Skin of body (tissue), 2 donors: Measurements from ENCODE around the gene ABCF2. TPM values are rescaled to one million over a fixed set of nuclear protein-coding genes. Genes with fewer than 3 reads are reported as not detected.

Experiments
- DNase-seq: peaks from one replicate; lab custom pipeline; 2025; lab: John Stamatoyannopoulos, UW
- total RNA-seq: library from RNA; depleted of rRNA; stranded (reverse); fragments of >200 nt; gene quantifications from one replicate; pipeline ENCODE4 v1.2.3, GENCODE V29; 2014

The ABCF2 gene
- total RNA-seq, 1 donor from 2014 or later, result 16.7 TPM

- no peak for DNase-seq
These were observed 31.2 kb downstream of the ABCF2 start for GRCh38 chr7:151195616-151196450.

DNA sequence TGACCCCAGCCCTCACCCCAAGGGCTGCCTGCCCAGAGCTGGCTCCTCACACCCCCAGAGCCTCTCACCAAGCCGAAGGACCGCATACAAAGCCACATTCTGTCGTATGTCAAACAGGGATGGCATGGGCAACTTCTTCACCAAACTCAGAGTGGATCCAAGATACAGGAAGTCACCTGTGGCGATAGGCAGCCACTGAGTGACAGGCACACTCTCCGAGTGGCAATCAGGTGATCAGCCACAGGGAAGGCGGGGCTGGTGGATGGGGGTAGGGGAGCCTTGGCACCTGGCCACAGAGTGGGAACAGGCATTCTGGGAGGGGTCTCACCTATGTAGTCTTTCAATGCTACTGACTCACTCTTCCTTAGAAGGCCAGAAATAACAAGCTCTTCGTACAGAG, 32.8 kb downstream of the ABCF2 start:
- no peak for DNase-seq

- DNase-seq, result no peak
These were observed 33.6 kb downstream of the ABCF2 start for GRCh38 chr7:151193203-151193978.

GRCh38 chr7:151192002-151192539, 34.9 kb downstream of the ABCF2 start:
- no peak for DNase-seq

GRCh38 chr7:151191544-151191943, 35.5 kb downstream of the ABCF2 start:
- DNase-seq, result no peak

- DNase-seq, result no peak
These were observed 38.0 kb downstream of the ABCF2 start for GRCh38 chr7:151189038-151189437.

DNA sequence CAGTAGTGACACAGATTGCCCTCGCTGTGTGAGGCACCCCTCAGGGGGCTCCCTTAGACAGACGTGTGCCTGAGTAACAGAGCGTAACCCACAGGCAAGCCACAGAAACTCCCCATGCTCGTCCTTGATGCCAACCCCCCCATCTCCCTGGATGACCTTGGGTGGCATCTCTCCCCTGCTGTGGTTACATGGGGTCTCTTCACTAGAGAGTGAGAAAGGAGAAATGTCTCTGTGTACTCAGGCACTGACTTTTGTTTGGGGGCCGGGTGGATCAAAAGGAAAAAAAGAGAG, 38.8 kb downstream of the ABCF2 start:
- no peak for DNase-seq

GRCh38 chr7:151187409-151188251, 39.4 kb downstream of the ABCF2 start:
- DNase-seq, result no peak

- no peak for DNase-seq
These were observed 40.2 kb downstream of the ABCF2 start, which contains the start of gene ASB10 for GRCh38 chr7:151186640-151187408. ASB10 (minus strand) TSS chr7:151187250; CDS start chr7:151187130, 120 bp downstream.

- no peak for DNase-seq
These were observed 41.0 kb downstream of the ABCF2 start for GRCh38 chr7:151185762-151186639.

GRCh38 chr7:151181011-151181431, 46.0 kb downstream of the ABCF2 start:
- DNase-seq, result no peak

DNA sequence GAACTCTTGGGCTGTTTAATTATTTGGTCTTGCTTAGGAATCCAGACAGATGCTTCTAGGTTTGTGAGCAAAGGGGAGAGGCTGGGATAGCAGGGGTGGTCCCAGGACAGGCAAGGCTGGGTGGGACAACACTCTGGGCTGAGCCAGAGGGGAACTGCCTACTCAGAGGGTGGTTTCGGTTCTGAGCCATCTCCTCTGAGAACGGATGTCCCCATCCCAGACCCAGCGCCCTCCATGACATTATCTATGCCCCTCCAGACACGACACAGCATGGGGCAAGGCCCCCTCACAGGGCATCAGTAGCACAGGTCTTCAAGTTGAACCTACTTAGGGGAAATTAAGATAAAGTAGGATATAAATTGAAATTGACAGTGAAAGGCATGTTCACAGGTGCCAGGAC, 47.1 kb downstream of the ABCF2 start:
- DNase-seq, result no peak

- DNase-seq, result no peak
These were observed 47.6 kb downstream of the ABCF2 start for GRCh38 chr7:151179287-151179860.

DNA sequence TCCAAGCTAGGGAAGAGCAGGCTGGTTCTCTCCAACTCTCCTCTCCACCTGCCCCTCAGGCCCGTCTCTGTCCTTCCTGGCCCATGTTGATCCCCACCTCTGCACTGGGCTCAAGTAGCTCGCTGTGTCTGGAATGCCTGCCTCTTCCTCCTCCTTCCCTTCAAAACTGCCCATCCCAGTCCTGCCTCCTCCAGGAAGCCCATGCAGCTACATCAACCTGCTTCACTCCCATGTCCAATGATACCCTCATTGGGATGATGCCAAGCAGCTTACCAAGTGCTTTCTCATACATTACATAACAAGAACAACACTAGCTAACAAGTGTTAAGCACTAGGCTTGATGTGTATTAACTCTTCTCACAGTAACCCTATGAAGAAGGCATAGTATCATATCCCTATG, 48.2 kb downstream of the ABCF2 start:
- DNase-seq, result no peak

DNA sequence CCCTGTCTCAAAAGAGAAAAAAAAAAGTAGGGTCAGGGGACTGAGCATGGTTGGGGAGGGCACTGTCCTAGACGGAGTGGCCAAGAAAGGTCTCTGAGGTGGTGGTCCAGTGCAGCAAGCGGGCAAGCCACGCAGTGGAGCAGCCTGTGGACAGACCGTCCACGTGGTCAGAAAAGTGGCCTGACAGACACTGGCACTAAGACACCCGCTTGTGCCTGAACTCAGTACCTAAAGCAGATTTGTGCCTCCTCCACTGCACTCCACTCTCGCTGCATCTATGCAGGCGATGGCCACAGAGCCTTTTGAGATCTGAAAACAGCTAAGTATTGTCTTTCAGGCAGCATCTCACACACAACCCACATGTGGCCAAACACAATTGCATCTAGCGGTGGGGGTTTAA, 48.8 kb downstream of the ABCF2 start:
- no peak for DNase-seq

DNA sequence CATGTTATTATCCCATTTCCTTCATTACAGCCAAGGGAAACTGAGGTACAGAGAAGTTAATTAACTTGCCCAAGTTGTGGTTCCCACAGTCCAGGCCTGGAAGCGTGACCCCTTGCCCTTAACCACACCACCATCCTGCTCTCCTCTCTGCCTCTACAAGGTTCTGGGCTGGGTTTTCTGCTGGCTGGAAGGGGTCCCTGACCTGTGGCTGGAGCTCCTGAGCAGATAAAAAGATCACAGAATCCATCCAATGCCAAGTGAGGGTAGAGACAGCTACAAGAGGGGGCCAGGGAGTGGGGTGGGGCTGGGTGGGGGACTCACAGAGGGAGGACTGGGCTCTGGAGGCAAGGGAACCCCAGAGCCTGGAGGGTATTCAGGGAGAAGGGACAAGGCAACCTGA, 49.7 kb downstream of the ABCF2 start:
- DNase-seq, result no peak

DNA sequence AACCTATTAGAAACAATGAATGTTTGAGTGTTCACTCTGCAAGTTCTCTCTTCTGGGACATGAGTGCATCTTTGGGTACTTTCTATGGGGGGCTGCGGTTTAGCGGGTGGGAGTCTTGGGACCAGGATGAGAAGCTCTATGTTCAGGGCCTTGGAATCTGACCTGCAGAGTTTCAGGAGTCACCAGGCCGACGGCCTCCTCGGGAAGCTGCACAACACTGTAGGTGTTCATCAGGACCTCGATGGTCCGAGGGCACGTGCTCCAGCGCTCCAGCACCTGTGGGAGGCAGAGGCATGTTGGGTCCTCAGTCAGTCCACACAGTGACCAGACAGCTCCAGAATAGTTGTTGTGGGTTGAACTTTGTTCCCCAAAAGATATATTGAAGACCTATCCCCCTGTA, 50.6 kb downstream of the ABCF2 start:
- no peak for DNase-seq

DNA sequence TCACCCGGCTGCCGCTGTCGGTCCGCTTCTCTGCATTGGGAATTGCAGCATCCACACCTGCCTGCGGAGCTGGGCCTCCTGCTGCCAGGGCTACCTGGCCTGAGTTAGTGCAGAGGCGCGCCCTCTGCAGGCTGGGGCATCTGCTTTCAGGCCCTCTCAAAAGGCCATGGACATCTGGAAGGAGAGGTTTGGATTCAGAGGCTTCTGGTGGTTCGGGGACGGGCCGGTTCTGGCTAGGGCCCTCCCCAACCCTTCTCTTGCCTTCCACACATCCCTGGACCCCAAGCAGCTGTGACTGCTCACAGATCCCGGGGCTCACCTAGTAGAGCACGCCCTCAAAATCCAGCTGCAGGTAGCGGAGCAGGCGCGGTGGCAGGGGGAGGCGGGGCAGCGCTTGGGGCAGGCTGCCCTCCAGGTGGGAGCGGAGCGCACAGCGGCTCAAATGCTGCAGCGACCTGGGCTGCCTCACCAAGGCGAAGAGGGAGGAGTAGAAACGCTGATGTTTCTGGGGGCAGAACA, 51.2 kb downstream of the ABCF2 start:
- DNase-seq, result no peak
